ENCODE measurements around the gene FAAH.

DNA sequence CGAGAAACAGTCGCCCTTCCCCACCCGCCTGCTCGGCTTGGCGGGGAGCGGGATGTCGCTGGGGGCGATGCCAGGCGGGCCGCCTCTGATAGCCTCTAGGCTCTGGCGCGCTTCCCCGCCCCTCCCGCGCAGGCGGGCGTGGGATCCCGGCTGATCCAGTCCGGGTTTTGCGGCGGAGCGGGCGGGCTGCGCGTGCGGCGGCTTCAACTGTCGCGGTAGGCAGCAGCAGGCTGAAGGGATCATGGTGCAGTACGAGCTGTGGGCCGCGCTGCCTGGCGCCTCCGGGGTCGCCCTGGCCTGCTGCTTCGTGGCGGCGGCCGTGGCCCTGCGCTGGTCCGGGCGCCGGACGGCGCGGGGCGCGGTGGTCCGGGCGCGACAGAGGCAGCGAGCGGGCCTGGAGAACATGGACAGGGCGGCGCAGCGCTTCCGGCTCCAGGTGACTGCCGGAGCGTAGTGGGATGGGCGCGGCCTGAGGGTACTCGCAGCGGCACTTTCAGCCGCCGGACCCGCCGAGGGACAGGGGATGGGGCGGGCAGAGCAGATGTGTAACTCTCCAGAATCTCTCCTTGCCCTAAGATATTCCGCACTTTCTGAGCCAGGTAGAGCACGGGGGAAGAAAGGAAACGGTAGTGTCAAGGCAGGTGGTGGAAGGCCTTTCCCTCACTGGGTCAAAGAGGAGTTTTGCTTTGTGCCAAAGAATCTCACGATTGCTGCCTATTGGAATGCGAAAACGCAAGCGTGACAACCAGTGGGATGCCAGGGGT is at the start of gene FAAH:
- TF ChIP-seq TAF1 (IDR thresholded peaks at IDR 0.05; ENCODE audit: low read depth) (no peak), RAD21 (IDR thresholded peaks at IDR 0.05; ENCODE audit: low read depth) (no peak), REST (IDR thresholded peaks at IDR 0.05; ENCODE audit: low read depth) (no peak), TCF12 (IDR thresholded peaks at IDR 0.05; ENCODE audit: low read depth) (no peak; the same call in none of the 2 replicates), EP300 (IDR thresholded peaks at IDR 0.05; ENCODE audit: borderline replicate concordance) (no peak), TEAD4 (IDR thresholded peaks at IDR 0.05) (no peak; the same call in 1 of the 2 replicates), YY1 (IDR thresholded peaks at IDR 0.05; ENCODE audit: low read depth) (peak; percentile 69), FOXM1 (IDR thresholded peaks at IDR 0.05; ENCODE audit: borderline replicate concordance, low read depth) (no peak), CREB1 (IDR thresholded peaks at IDR 0.05; ENCODE audit: low read depth) (no peak), EGR1 (IDR thresholded peaks at IDR 0.05) (no peak; the same call in 1 of the 2 replicates), CEBPB (IDR thresholded peaks at IDR 0.05) (no peak)
- TF ChIP-seq, protein P1, sequence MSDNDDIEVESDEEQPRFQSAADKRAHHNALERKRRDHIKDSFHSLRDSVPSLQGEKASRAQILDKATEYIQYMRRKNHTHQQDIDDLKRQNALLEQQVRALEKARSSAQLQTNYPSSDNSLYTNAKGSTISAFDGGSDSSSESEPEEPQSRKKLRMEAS (IDR thresholded peaks at IDR 0.05) = peak; percentile 99
- TF ChIP-seq, protein P2, sequence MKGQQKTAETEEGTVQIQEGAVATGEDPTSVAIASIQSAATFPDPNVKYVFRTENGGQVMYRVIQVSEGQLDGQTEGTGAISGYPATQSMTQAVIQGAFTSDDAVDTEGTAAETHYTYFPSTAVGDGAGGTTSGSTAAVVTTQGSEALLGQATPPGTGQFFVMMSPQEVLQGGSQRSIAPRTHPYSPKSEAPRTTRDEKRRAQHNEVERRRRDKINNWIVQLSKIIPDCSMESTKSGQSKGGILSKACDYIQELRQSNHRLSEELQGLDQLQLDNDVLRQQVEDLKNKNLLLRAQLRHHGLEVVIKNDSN (IDR thresholded peaks at IDR 0.05) = no peak
